NB4 (cell line): ENCODE measurements around the gene PAEP.

Source experiments
- CTCF ChIP-seq: IDR thresholded peaks from one replicate; pipeline ENCODE4 v1.5.1; 2012; ENCODE audit warnings: low read depth, low read length
- POLR2A ChIP-seq: IDR thresholded peaks from 2 replicates; pipeline ENCODE4 v1.6.1; 2011; ENCODE audit warnings: mild to moderate bottlenecking; ENCODE audit not compliant: insufficient read length; ENCODE audit errors: extremely low read depth

GRCh38 chr9:135531096-135531495 lies 30.5 kb upstream of the PAEP start:
- TF ChIP-seq CTCF (no peak), POLR2A (no peak)
